Suppressor macrophage treated with lipopolysaccharide for 1 hour (primary cell): Measurements from ENCODE around the gene ERBB4.
"Not testable (repeated sequence)": the region's sequence is repeated elsewhere in the genome, so short reads cannot be mapped to it uniquely, and the experiment has no call there.

Experiments used
- DNase-seq, 3 donors: peaks; one replicate each; pipeline ENCODE4 v3.0.0-alpha.2; 2020 to 2022

The ERBB4 gene

DNA sequence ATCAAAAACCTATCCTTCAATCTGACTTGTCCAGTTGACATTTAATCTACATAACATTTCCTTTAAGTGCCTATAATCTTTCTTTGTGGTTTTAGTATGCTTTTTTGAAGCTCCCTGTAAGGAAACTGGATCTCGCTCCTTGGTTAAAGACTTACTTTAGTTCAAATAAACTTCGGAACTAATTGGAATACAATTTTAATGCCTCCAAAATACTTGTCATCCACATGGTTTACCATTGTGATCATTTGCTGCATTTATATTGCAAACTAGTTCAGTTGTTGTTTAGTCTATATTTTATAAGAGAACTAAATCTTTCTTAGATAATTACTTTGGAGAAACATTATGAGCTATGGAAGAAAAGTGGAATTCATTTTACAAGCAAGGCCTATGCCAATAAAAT lies 496.0 kb downstream of the ERBB4 start:
- DNase-seq = no peak

DNA sequence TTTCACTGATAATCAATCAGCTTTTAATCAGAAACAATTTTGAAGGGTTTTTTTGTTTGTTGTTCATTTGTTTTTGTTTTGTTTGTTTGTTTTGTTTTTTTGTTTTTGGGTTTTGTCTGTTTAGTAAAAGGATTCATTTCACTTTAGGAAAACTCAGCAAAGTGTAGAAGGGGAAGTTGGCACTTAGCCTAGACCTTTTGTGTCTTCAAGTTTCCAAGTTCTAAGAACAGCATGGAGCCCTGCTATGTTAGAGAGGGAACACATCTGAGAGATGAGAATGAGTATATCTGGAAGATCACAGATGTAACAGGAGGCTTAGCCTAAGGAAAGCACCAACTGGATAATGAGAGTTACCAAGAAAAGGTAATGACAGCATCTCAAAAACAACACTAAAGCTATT lies 501.5 kb downstream of the ERBB4 start:
- DNase-seq = no peak

DNA sequence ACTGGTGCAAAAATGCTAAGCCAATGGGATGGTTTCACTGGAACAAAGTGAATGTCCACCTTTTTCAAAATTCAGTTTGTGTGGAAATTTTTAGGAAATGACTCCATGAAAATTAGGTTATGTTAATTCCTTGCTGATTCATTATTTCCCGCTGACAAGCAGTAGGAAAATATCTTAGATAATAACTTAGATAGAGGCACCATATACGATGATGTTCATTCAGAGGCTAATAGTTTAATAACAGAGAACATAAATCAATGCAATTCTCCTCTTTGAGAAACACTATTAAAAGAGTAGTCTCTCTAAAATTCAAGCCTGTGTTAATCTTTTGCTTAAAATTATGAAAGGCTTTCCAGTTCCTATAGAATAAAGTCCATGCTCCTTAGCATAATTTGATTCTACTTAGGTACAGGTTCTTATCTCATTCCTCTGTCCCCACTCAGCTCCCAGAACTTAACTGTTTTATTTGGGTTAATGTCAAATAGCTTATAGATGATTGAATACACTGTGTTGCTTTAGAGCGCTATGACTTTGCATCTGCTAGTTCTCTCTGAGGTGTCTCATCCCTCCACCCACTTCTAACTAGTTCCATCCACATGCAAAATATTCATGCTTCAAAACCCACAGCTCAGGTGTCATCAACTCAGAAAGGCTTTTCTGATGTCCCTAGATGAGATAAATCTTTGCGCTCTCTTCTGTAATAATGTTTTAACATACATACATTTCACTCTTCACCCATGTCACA lies 503.6 kb downstream of the ERBB4 start:
- DNase-seq = no peak

DNA sequence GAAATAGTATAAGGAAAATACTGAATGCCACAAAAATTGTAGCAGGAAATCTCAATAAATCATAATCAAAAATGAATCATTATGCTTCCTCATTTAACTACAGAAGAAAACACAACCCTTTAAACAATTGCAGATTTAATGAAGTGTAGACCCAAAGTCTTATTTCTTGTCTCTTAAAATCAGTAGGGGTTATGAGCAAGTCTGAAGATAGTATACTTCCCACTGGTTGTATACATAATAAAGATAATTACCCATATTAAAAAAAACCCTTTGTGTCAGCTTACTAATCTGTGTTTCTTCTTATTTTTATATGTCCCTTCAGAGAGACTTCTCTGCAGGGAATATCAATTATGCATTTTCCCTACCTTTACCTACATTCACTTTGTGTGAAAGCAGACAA lies 504.7 kb downstream of the ERBB4 start:
- DNase-seq = no peak

DNA sequence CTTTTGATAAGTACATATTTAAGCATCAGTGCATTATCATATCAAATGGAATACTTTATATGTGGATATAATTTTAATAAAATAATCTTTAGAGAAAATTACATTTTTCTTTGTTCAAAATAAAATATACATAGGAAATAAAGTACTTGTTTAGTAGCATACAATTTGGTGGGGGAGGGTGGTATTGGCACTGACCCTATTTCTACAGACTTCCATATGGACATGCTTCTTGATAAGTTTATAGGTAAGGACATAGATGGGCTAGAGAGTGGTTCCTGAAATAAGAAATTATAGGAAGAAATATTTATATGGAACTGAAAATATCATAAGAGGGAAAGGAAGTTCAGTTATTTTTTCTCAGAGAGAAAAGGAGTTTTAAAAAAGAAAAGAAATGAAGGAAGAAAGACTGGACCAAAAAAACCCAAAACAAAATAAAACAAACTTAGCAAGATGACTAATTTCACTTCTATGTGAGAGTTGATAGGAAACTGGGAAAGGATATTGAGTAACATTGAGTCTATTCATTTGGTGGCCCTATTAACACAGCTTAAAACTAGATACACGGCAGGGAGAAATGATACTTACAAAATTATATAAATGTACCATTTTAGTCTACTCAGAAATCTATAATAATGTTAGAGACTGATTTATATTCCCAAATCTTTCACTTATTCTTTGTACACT lies 505.9 kb downstream of the ERBB4 start:
- DNase-seq = no peak

DNA sequence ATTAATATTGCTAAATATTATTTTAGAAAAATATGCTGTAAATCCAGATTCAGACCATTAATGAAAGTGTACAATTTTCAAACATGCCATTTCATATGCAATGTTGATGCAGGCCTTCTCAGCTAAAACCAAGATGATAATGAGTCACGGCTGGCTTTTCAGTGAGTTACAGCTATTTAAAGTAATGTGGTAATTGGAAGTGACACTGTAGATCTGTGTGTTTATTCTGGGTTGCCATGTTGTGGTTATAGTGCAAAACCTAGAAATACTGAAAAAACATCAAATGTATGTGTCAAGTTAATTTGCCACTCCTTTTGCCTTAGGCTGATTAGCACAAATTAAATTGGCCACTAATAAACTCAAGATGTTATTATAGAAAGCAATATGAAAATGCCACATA lies 506.6 kb downstream of the ERBB4 start:
- DNase-seq = no peak

GRCh38 chr2:212030709-212031108 lies 507.9 kb downstream of the ERBB4 start:
- no peak for DNase-seq

DNA sequence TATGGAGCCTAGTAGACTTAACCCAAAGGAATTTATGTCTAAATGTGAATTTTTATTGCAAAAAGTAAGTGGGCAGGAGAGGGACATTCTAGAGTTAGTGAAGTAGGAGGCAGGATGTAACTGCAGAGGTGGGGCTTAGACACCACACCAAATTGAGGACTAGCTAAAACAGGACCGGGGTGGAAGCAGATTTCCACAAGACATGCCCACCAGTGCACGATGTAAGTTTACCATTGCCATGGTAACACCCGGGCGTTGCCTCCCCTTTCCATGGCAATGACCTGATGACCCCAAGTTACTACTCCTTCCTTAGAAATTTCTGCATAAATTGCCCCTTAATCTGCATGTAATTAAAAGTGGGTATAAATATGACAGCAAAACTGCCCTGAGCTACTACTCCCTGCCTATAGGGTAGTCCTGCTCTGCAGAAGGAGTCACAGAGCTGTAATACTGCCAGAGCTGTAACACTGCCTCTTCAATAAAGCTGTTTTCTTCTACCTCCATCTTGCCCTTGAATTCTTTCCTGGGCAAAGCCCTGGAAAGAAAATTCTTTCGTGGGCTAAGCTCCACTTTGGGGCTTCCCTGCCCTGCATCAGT lies 509.7 kb downstream of the ERBB4 start:
- no peak for DNase-seq

- no peak for DNase-seq
Observed at GRCh38 chr2:212027681-212028628, 510.6 kb downstream of the ERBB4 start.

- no peak for DNase-seq
Observed at GRCh38 chr2:212024040-212024439, 514.6 kb downstream of the ERBB4 start.

GRCh38 chr2:212022966-212023365 lies 515.6 kb downstream of the ERBB4 start:
- no peak for DNase-seq

DNA sequence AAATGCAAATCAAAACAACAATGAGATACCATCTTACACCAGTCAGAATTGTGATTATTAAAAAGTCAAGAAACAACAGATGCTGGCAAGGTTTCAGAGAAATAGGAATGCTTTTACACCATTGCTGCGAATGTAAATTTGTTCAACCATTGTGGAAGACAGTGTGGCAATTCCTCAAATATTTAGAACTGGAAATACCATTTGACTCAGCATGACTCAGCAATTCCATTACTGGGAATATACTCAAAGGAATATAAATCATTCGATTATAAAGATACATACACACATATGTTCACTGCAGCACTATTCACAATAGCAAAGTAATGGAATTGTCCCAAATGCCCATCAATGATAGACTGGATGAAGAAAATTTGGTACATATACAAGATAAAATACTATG lies 516.7 kb downstream of the ERBB4 start:
- DNase-seq = no peak

DNA sequence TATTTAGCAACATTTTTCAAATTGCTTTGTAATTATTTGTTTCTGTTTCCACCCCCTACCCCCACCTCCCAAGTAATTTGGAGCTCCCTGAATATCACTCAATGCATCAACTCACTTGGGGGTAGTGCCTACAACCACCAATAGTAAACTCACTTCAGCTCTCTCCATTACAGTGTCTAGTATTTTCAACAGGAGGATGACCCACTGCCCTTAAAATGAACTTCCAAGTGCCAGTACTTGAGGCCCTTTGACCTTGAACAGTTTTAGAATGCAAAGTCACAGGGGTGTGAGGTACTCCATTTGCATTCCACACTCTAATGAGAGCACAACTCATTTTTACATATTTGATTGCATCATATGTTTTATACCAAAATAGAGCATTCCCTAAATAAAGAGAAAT lies 523.0 kb downstream of the ERBB4 start:
- no peak for DNase-seq

DNA sequence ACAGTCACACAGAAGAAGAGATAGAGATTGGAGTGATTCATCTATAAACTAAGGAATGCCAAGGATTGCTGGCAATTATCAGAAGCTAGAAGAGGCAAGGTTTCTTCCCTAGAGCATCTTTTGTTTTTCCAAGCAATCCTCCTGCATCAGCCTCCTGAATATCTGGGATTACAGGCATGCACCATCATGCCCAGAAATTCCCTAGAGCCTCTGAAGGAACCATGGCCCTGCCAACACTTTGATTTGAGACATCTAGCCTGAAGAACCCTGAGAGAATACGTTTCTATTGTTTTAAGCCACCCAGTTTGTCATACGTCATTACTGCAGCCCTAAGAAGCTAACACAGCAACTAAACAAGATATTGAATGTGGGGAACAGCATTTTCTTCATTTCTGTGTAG lies 525.0 kb downstream of the ERBB4 start:
- DNase-seq = no peak

GRCh38 chr2:212010305-212010704 lies 528.3 kb downstream of the ERBB4 start:
- DNase-seq = not testable (repeated sequence)

- no peak for DNase-seq
Observed at GRCh38 chr2:212007972-212008371, 530.6 kb downstream of the ERBB4 start.

DNA sequence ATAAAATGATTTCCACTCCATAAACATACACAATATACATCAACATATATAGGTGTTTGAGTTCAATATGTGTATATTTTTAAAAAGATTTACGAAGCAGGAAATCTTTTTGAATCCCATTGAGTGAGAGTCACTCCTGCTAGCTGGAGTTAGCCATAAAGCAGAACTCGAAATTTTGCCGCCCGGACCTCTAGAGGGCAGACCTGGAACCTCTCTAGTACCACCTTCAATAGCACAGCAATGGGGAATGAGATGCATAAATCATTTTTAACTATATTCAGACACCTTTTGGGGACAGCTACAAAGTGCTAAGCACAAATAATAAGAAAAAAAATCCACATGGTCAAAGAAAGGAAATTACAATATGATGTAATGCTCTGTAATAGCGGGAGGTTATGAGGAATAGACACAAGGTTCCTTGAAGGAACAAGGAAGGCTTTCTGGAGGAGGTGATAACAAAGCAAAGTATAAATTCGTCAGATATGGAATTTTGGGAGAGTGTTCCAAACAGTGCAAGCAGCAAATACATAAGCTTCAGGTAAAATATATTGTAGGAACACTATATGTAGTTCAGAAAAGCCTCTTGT lies 533.4 kb downstream of the ERBB4 start:
- peak; percentile 7 to 27 (median 23) for DNase-seq

- DNase-seq = no peak
Observed at GRCh38 chr2:212001325-212001724, 537.3 kb downstream of the ERBB4 start.

DNA sequence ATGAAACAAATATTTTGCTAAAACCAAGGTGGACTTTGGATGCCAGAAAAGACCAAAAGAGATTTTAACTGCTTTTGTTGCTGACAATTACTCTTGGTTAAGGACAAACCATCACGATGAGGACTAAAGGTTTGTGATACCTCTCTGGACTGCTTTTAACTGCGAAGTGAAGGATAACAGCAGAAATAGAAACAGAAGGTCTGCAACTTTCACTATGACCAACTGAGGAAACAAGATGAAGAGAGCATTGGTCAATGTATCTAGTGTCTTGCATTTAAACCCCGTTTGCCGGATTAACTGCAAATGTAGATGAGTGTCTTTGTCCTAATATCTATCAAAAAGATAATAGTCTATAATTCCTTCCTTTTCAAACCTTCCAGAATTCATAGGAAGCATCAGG lies 541.7 kb downstream of the ERBB4 start:
- no peak for DNase-seq

GRCh38 chr2:211994806-211995205 lies 543.8 kb downstream of the ERBB4 start:
- DNase-seq = no peak

- DNase-seq = no peak
Observed at GRCh38 chr2:211990335-211990734, 548.3 kb downstream of the ERBB4 start.

GRCh38 chr2:211986313-211986712 lies 552.3 kb downstream of the ERBB4 start:
- DNase-seq = no peak

DNA sequence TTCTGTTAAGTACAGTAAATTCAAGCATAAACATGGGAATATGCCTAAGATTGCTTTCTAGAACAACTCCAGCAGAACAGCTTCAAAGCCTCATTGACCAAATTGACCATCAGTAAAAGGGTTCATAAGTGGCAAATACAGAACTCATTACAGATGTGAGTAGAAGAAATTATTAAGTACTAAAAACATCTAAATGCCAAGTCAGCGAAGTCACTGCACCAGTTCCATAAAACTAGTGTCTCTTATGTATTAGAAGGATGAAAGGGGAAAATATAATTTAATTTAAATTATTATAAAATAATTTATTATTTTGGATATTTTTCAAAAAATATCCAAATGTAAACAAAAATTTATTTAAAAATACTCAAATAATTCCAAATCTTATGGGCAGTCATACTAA lies 553.2 kb downstream of the ERBB4 start:
- no peak for DNase-seq
